IPS DF 6.9 (cell line): ENCODE data around the gene SGCB.
A peak's percentile ranks its signal among the peaks of the same experiment; 100 is the strongest.

Experiments used
- DNase-seq: peaks from one replicate; pipeline ENCODE4 v3.0.0-alpha.2; 2013; ENCODE audit warnings: low read depth, low spot score
- H3K27ac ChIP-seq: one replicate; pipeline ENCODE4 v1.5.1; 2013; ENCODE audit warnings: low read length, control low read depth
- H3K27me3 ChIP-seq: 2 replicates; pipeline ENCODE4 v1.6.1; 2013; ENCODE audit warnings: mild to moderate bottlenecking, low read length; ENCODE audit not compliant: control insufficient read depth, insufficient read depth
- H3K36me3 ChIP-seq: 2 replicates; pipeline ENCODE4 v1.6.1; 2013; ENCODE audit warnings: low read length; ENCODE audit not compliant: control insufficient read depth, insufficient read depth
- H3K4me1 ChIP-seq: 2 replicates; pipeline ENCODE4 v1.6.1; 2013; ENCODE audit warnings: low read length; ENCODE audit not compliant: control insufficient read depth, insufficient read depth
- H3K4me3 ChIP-seq: 2 replicates; pipeline ENCODE4 v1.5.1; 2013; ENCODE audit warnings: mild to moderate bottlenecking, low read length
- H3K9me3 ChIP-seq: 2 replicates; pipeline ENCODE4 v1.6.1; 2013; ENCODE audit warnings: low read length, inconsistent platforms; ENCODE audit not compliant: control insufficient read depth, insufficient read depth
- WGBS: extraction: QIAGEN DNeasy Blood & Tissue Kit; methylation state at CpG from one replicate; pipeline ENCODE4 v1.1.7; 2013; ENCODE audit warnings: mixed read lengths, missing lambda C conversion rate; ENCODE audit not compliant: insufficient read length, insufficient coverage; 5-methylcytosine and 5-hydroxymethylcytosine counted together

The SGCB gene

GRCh38 chr4:52054254-52054653, 16.2 kb upstream of the SGCB start:
- Histone ChIP-seq H3K4me1 (no peaks in the 10 kb centered on the region), H3K27ac (no peak overlapping the region), H3K4me3 (no peak overlapping the region), H3K27me3 (no peaks in the 10 kb centered on the region; the same call in 1 of the 2 replicates), H3K9me3 (no peaks in the 10 kb centered on the region), H3K36me3 (no peaks in the 10 kb centered on the region)
- no peak for DNase-seq
- WGBS, result no CpG with 5 or more reads among the region's 3 CpGs

- H3K4me1 ChIP-seq, result no peaks in the 10 kb centered on the region
- no peaks in the 10 kb centered on the region; the same call in 1 of the 2 replicates for H3K27me3 ChIP-seq
- WGBS, result no CpG with 5 or more reads among the region's 7 CpGs
- no peak overlapping the region for H3K27ac ChIP-seq
- DNase-seq, result no peak
- H3K9me3 ChIP-seq, result no peaks in the 10 kb centered on the region
- no peaks in the 10 kb centered on the region for H3K36me3 ChIP-seq
- peak overlapping the region; percentile 25; the same call in 1 of the 2 replicates for H3K4me3 ChIP-seq
Measured at GRCh38 chr4:52052475-52052780, 14.3 kb upstream of the SGCB start.

- no CpG with 5 or more reads among the region's 46 CpGs for WGBS
- Histone ChIP-seq H3K4me1 (no peaks in the 10 kb centered on the region), H3K4me3 (peak overlapping the region; percentile 60; the same call in 1 of the 2 replicates), H3K9me3 (no peaks in the 10 kb centered on the region), H3K27ac (no peak overlapping the region), H3K27me3 (no peaks in the 10 kb centered on the region; the same call in 1 of the 2 replicates), H3K36me3 (no peaks in the 10 kb centered on the region)
- peak; percentile 82 for DNase-seq
Measured at GRCh38 chr4:52051615-52052474, 13.7 kb upstream of the SGCB start.

GRCh38 chr4:52051213-52051614, 13.1 kb upstream of the SGCB start, which contains the start of gene SPATA18:
Gene SPATA18, plus strand, starts transcription at chr4:52051304. Its CDS starts 401 bp downstream, at chr4:52051705.
- DNase-seq, result no peak
- Histone ChIP-seq H3K9me3 (no peaks in the 10 kb centered on the region), H3K36me3 (no peaks in the 10 kb centered on the region), H3K27ac (no peak within 1 kb of the TSS), H3K4me1 (no peaks in the 10 kb centered on the region), H3K4me3 (peak within 1 kb of the TSS; percentile 60; the same call in 1 of the 2 replicates), H3K27me3 (no peaks in the 10 kb centered on the region; the same call in 1 of the 2 replicates)
- WGBS, result no CpG with 5 or more reads among the region's 44 CpGs

GRCh38 chr4:52049266-52049665, 11.2 kb upstream of the SGCB start:
- no peaks in the 10 kb centered on the region; the same call in 1 of the 2 replicates for H3K27me3 ChIP-seq
- no peak for DNase-seq
- no peaks in the 10 kb centered on the region for H3K9me3 ChIP-seq
- WGBS, result no CpG with 5 or more reads among the region's 5 CpGs
- H3K4me1 ChIP-seq, result no peaks in the 10 kb centered on the region
- no peak overlapping the region for H3K4me3 ChIP-seq
- H3K36me3 ChIP-seq, result no peaks in the 10 kb centered on the region
- no peak overlapping the region for H3K27ac ChIP-seq

GRCh38 chr4:52045028-52045427, 6.9 kb upstream of the SGCB start:
- Histone ChIP-seq H3K9me3 (no peaks in the 10 kb centered on the region), H3K27ac (no peak overlapping the region), H3K36me3 (no peaks in the 10 kb centered on the region), H3K4me1 (no peaks in the 10 kb centered on the region), H3K27me3 (no peaks in the 10 kb centered on the region), H3K4me3 (no peak overlapping the region)
- DNase-seq, result no peak
- no CpG with 5 or more reads among the region's 1 CpG for WGBS

GRCh38 chr4:52037689-52038102, 403 bp downstream of the SGCB start:
- Histone ChIP-seq H3K27me3 (no peaks in the 10 kb centered on the region), H3K27ac (no peak overlapping the region), H3K4me3 (peak overlapping the region; percentile 52), H3K4me1 (no peaks in the 10 kb centered on the region), H3K9me3 (no peaks in the 10 kb centered on the region), H3K36me3 (no peaks in the 10 kb centered on the region)
- no CpG with 5 or more reads among the region's 25 CpGs for WGBS
- no peak for DNase-seq

GRCh38 chr4:52036886-52037530, 1.1 kb downstream of the SGCB start:
- Histone ChIP-seq H3K36me3 (no peaks in the 10 kb centered on the region), H3K4me3 (no peak overlapping the region; the same call in 1 of the 2 replicates), H3K27ac (no peak overlapping the region), H3K4me1 (no peaks in the 10 kb centered on the region), H3K9me3 (no peaks in the 10 kb centered on the region), H3K27me3 (no peaks in the 10 kb centered on the region)
- no CpG with 5 or more reads among the region's 7 CpGs for WGBS
- no peak for DNase-seq

- no peaks in the 10 kb centered on the region for H3K36me3 ChIP-seq
- no CpG with 5 or more reads among the region's 2 CpGs for WGBS
Measured at GRCh38 chr4:52035190-52035589, 2.9 kb downstream of the SGCB start.

GRCh38 chr4:52032005-52032404, 6.1 kb downstream of the SGCB start:
- no peaks in the 10 kb centered on the region for H3K36me3 ChIP-seq
- no CpG with 5 or more reads among the region's 1 CpG for WGBS
- no peaks in the 10 kb centered on the region for H3K4me1 ChIP-seq
- no peaks in the 10 kb centered on the region for H3K27me3 ChIP-seq
- H3K4me3 ChIP-seq, result no peak overlapping the region
- H3K9me3 ChIP-seq, result no peaks in the 10 kb centered on the region
- no peak for DNase-seq
- no peak overlapping the region for H3K27ac ChIP-seq

More at GRCh38 chr4:52035190-52035589, 2.9 kb downstream of the SGCB start:
- no peaks in the 10 kb centered on the region for H3K27me3 ChIP-seq
- no peak overlapping the region for H3K27ac ChIP-seq
- H3K4me3 ChIP-seq, result no peak overlapping the region
- H3K4me1 ChIP-seq, result no peaks in the 10 kb centered on the region
- H3K9me3 ChIP-seq, result no peaks in the 10 kb centered on the region
- DNase-seq, result no peak
